GM23338 (cell line): ENCODE data around the gene DPYD. TPM values are rescaled to one million over a fixed set of nuclear protein-coding genes. Genes with fewer than 3 reads are reported as not detected.

Experiments
- ATAC-seq: fragments of 200-7000 bp; cut with Tn5 transposase; 3 replicates; pipeline ENCODE4 v1.9.1; 2020
- DNase-seq: peaks from one replicate; pipeline ENCODE4 v3.0.0-alpha.2; 2015; ENCODE audit warnings: low spot score
- H2AFZ ChIP-seq: fragments of 200-600 bp; sonication (generic); 2 replicates; pipeline ENCODE4 v1.8.0; 2016; ENCODE audit warnings: antibody characterized with exemption, mild to moderate bottlenecking, moderate library complexity
- H3F3A ChIP-seq: fragments of 200-600 bp; sonication (generic); replicated peaks from 2 replicates; pipeline ENCODE4 v1.8.0; 2017; ENCODE audit warnings: antibody characterized with exemption, mixed run types, low read depth
- H3K27ac ChIP-seq: fragments of 200-600 bp; sonication (generic); 2 replicates; pipeline ENCODE4 v1.6.1; 2016; ENCODE audit warnings: low read depth
- H3K27me3 ChIP-seq: fragments of 200-600 bp; sonication (generic); 2 replicates; pipeline ENCODE4 v1.8.0; 2016; ENCODE audit warnings: mild to moderate bottlenecking, mixed run types, moderate library complexity; ENCODE audit not compliant: insufficient read depth
- H3K36me3 ChIP-seq: fragments of 200-600 bp; sonication (generic); 2 replicates; pipeline ENCODE4 v1.8.0; 2016; ENCODE audit warnings: mild to moderate bottlenecking; ENCODE audit not compliant: insufficient read depth
- H3K4me1 ChIP-seq: fragments of 200-600 bp; sonication (generic); 2 replicates; pipeline ENCODE4 v1.8.0; 2016; ENCODE audit warnings: mild to moderate bottlenecking, moderate library complexity; ENCODE audit not compliant: insufficient read depth
- H3K4me2 ChIP-seq: fragments of 200-600 bp; sonication (generic); 2 replicates; pipeline ENCODE4 v1.7.1; 2017; ENCODE audit warnings: mixed run types
- H3K4me3 ChIP-seq: fragments of 200-600 bp; sonication (generic); 2 replicates; pipeline ENCODE4 v1.6.1; 2016; ENCODE audit warnings: mixed run types
- H3K79me2 ChIP-seq: fragments of 200-600 bp; sonication (generic); replicated peaks from 2 replicates; pipeline ENCODE4 v1.8.0; 2017; ENCODE audit warnings: mild to moderate bottlenecking; ENCODE audit not compliant: insufficient read depth
- H3K9me2 ChIP-seq: fragments of 200-600 bp; sonication (generic); 2 replicates; pipeline ENCODE4 v1.8.0; 2017; ENCODE audit not compliant: insufficient read depth
- H4K20me1 ChIP-seq: fragments of 200-600 bp; sonication (generic); replicated peaks from 2 replicates; pipeline ENCODE4 v1.8.0; 2017; ENCODE audit warnings: mild to moderate bottlenecking; ENCODE audit not compliant: insufficient read depth
- H3K27ac Mint-ChIP-seq: 2 replicates; pipeline ENCODE4 v1.8.0; 2020; ENCODE audit warnings: inconsistent platforms, mild to moderate bottlenecking, moderate library complexity, mixed read lengths
- H3K27me3 Mint-ChIP-seq: 3 replicates; pipeline ENCODE4 v1.8.0; 2022; ENCODE audit warnings: low read depth, mild to moderate bottlenecking, moderate library complexity, mixed read lengths, inconsistent platforms; ENCODE audit not compliant: insufficient read depth, poor library complexity
- H3K36me3 Mint-ChIP-seq: 3 replicates; pipeline ENCODE4 v1.8.0; 2021; ENCODE audit warnings: low read depth, mild to moderate bottlenecking, inconsistent platforms, moderate library complexity, mixed read lengths
- H3K4me1 Mint-ChIP-seq: 3 replicates; pipeline ENCODE4 v1.8.0; 2020; ENCODE audit warnings: mild to moderate bottlenecking, inconsistent platforms, mixed read lengths
- H3K4me3 Mint-ChIP-seq: 3 replicates; pipeline ENCODE4 v1.8.0; 2021; ENCODE audit warnings: moderate library complexity, mild to moderate bottlenecking, inconsistent platforms, mixed read lengths
- H3K9me3 Mint-ChIP-seq: 3 replicates; pipeline ENCODE4 v1.8.0; 2020; ENCODE audit warnings: moderate library complexity, mild to moderate bottlenecking, inconsistent platforms, mixed read lengths
- CREB1 ChIP-seq: fragments of 250-450 bp; sonication (Bioruptor Pico); IDR thresholded peaks from 2 replicates; pipeline ENCODE4 v1.5.0; 2020; ENCODE audit warnings: low read depth, mild to moderate bottlenecking, moderate library complexity
- EZH2phosphoT487 ChIP-seq: fragments of 200-600 bp; sonication (generic); IDR thresholded peaks from one replicate; pipeline ENCODE4 v1.8.1; 2018; ENCODE audit warnings: antibody characterized with exemption; ENCODE audit not compliant: unreplicated experiment
- JUNB ChIP-seq: IDR thresholded peaks from one replicate; pipeline ENCODE4 v1.6.1; 2016; ENCODE audit warnings: antibody characterized with exemption; ENCODE audit not compliant: unreplicated experiment
- POLR2AphosphoS5 ChIP-seq: IDR thresholded peaks from 2 replicates; pipeline ENCODE4 v1.6.1; 2016; ENCODE audit warnings: antibody characterized with exemption, low read depth
- ZNF114 ChIP-seq: fragments of 250-450 bp; sonication (Bioruptor Pico); IDR thresholded peaks from 2 replicates; pipeline ENCODE4 v1.5.0; 2020; ENCODE audit warnings: mild to moderate bottlenecking, moderate library complexity
- polyA plus RNA-seq: library from polyadenylated mRNA; unstranded; fragments of >200 nt; fragmentation: Nextera tagmentation; extraction: Ambion mirVana; gene quantifications from 2 replicates; pipeline ENCODE4 v1.2.1, GENCODE V29; 2016
- total RNA-seq: library from RNA; depleted of rRNA; stranded (reverse); fragments of >200 nt; shearing (Covaris generic); gene quantifications from 2 replicates; pipeline ENCODE4 v1.2.3, GENCODE V29; 2014
- TF ChIP-seq, protein P1 (sequence below): IDR thresholded peaks from one replicate; pipeline ENCODE4 v1.6.1; 2018; ENCODE audit warnings: antibody characterized with exemption; ENCODE audit not compliant: unreplicated experiment
- TF ChIP-seq, protein P2 (sequence below): IDR thresholded peaks from 2 replicates; pipeline ENCODE4 v1.6.1; 2016; ENCODE audit warnings: antibody characterized with exemption
- TF ChIP-seq, protein P3 (sequence below), 2 experiments: fragments of 200-600 bp in 1 of 2; sonication (generic) in 1 of 2; conservative IDR thresholded peaks; 2 replicates each; pipeline versions ENCODE4 v1.5.1 to v1.6.1; 2016 to 2017; ENCODE audit warnings: antibody characterized with exemption in 2 of 2, low read depth in 2 of 2, mild to moderate bottlenecking in 2 of 2, moderate library complexity in 1 of 2

Gene DPYD
- total and polyA plus RNA-seq, 2 experiments from 2014 or later: 0.50 to 1.6 TPM

DNA sequence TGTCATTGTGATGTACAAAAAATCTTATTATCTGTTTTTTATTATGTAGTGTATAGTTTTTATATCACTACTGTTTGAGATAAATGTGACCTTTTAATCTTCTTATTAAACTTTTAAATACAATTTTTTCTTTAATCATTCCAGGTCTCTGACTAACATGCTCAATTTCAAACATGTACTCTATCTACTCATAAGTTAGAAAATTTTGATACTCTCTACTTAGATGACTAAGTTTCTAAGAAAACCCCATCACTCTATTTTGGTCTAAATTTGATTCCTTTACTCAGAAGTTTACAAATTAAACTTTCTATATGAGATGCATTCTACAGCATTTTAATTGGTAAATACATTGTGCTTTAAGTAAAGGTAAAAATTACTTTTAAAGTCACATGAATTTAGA, 655.2 kb downstream of the DPYD start:
- Mint-ChIP-seq H3K9me3 (no peaks in the 10 kb centered on the region; the same call in 2 of the 3 replicates), H3K4me3 (no peak overlapping the region), H3K36me3 (no peaks in the 10 kb centered on the region; the same call in 2 of the 3 replicates), H3K27ac (no peak overlapping the region), H3K27me3 (no peaks in the 10 kb centered on the region), H3K4me1 (no peaks in the 10 kb centered on the region)
- no peaks in the 10 kb centered on the region for H3K9me2 ChIP-seq
- H3K79me2 ChIP-seq: no peaks in the 10 kb centered on the region
- no peaks in the 10 kb centered on the region for H3K36me3 ChIP-seq
- H4K20me1 ChIP-seq: no peaks in the 10 kb centered on the region
- no peaks in the 10 kb centered on the region for H3F3A ChIP-seq
- no peak for ATAC-seq
- no peaks in the 10 kb centered on the region for H3K4me1 ChIP-seq
- H3K27ac ChIP-seq: no peak overlapping the region
- H3K4me3 ChIP-seq: no peak overlapping the region
- H3K4me2 ChIP-seq: no peak overlapping the region
- no peak overlapping the region for H2AFZ ChIP-seq
- DNase-seq: no peak
- TF ChIP-seq, protein P1, sequence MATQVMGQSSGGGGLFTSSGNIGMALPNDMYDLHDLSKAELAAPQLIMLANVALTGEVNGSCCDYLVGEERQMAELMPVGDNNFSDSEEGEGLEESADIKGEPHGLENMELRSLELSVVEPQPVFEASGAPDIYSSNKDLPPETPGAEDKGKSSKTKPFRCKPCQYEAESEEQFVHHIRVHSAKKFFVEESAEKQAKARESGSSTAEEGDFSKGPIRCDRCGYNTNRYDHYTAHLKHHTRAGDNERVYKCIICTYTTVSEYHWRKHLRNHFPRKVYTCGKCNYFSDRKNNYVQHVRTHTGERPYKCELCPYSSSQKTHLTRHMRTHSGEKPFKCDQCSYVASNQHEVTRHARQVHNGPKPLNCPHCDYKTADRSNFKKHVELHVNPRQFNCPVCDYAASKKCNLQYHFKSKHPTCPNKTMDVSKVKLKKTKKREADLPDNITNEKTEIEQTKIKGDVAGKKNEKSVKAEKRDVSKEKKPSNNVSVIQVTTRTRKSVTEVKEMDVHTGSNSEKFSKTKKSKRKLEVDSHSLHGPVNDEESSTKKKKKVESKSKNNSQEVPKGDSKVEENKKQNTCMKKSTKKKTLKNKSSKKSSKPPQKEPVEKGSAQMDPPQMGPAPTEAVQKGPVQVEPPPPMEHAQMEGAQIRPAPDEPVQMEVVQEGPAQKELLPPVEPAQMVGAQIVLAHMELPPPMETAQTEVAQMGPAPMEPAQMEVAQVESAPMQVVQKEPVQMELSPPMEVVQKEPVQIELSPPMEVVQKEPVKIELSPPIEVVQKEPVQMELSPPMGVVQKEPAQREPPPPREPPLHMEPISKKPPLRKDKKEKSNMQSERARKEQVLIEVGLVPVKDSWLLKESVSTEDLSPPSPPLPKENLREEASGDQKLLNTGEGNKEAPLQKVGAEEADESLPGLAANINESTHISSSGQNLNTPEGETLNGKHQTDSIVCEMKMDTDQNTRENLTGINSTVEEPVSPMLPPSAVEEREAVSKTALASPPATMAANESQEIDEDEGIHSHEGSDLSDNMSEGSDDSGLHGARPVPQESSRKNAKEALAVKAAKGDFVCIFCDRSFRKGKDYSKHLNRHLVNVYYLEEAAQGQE: no peak
- TF ChIP-seq POLR2AphosphoS5 (no peak), EZH2phosphoT487 (no peak), ZNF114 (CRISPR knock-in tag) (no peak)
- H3K27me3 ChIP-seq: no peaks in the 10 kb centered on the region

GRCh38 chr1:97262842-97263241, 658.0 kb downstream of the DPYD start:
- H3K27me3 Mint-ChIP-seq: no peaks in the 10 kb centered on the region
- H3K4me2 ChIP-seq: no peak overlapping the region
- no peak overlapping the region for H3K27ac Mint-ChIP-seq
- no peaks in the 10 kb centered on the region; the same call in 2 of the 3 replicates for H3K36me3 Mint-ChIP-seq
- no peaks in the 10 kb centered on the region for H3K4me1 ChIP-seq
- H3K27ac ChIP-seq: no peak overlapping the region
- no peak for DNase-seq
- H3K4me3 Mint-ChIP-seq: no peak overlapping the region
- H3K27me3 ChIP-seq: no peaks in the 10 kb centered on the region
- no peaks in the 10 kb centered on the region for H3K36me3 ChIP-seq
- no peaks in the 10 kb centered on the region for H3K9me2 ChIP-seq
- H2AFZ ChIP-seq: no peak overlapping the region
- H3K79me2 ChIP-seq: no peaks in the 10 kb centered on the region
- H4K20me1 ChIP-seq: no peaks in the 10 kb centered on the region
- H3F3A ChIP-seq: no peaks in the 10 kb centered on the region
- no peak overlapping the region for H3K4me3 ChIP-seq
- H3K9me3 Mint-ChIP-seq: no peaks in the 10 kb centered on the region; the same call in 2 of the 3 replicates
- no peak for ATAC-seq
- H3K4me1 Mint-ChIP-seq: no peaks in the 10 kb centered on the region
- TF ChIP-seq, protein P1: no peak
- TF ChIP-seq, protein P2, sequence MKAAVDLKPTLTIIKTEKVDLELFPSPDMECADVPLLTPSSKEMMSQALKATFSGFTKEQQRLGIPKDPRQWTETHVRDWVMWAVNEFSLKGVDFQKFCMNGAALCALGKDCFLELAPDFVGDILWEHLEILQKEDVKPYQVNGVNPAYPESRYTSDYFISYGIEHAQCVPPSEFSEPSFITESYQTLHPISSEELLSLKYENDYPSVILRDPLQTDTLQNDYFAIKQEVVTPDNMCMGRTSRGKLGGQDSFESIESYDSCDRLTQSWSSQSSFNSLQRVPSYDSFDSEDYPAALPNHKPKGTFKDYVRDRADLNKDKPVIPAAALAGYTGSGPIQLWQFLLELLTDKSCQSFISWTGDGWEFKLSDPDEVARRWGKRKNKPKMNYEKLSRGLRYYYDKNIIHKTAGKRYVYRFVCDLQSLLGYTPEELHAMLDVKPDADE: no peak
- TF ChIP-seq ZNF114 (CRISPR knock-in tag) (no peak), CREB1 (CRISPR knock-in tag) (no peak), JUNB (no peak)
- TF ChIP-seq, protein P3, sequence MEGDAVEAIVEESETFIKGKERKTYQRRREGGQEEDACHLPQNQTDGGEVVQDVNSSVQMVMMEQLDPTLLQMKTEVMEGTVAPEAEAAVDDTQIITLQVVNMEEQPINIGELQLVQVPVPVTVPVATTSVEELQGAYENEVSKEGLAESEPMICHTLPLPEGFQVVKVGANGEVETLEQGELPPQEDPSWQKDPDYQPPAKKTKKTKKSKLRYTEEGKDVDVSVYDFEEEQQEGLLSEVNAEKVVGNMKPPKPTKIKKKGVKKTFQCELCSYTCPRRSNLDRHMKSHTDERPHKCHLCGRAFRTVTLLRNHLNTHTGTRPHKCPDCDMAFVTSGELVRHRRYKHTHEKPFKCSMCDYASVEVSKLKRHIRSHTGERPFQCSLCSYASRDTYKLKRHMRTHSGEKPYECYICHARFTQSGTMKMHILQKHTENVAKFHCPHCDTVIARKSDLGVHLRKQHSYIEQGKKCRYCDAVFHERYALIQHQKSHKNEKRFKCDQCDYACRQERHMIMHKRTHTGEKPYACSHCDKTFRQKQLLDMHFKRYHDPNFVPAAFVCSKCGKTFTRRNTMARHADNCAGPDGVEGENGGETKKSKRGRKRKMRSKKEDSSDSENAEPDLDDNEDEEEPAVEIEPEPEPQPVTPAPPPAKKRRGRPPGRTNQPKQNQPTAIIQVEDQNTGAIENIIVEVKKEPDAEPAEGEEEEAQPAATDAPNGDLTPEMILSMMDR (conservative IDR thresholded peaks at IDR 0.05; ENCODE audit: low read depth in 2 of 2): no peak
